ENCODE results near the gene WFDC9.
"Not testable (repeated sequence)": the region's sequence is repeated elsewhere in the genome, so short reads cannot be mapped to it uniquely, and the experiment has no call there.

The WFDC9 gene

DNA sequence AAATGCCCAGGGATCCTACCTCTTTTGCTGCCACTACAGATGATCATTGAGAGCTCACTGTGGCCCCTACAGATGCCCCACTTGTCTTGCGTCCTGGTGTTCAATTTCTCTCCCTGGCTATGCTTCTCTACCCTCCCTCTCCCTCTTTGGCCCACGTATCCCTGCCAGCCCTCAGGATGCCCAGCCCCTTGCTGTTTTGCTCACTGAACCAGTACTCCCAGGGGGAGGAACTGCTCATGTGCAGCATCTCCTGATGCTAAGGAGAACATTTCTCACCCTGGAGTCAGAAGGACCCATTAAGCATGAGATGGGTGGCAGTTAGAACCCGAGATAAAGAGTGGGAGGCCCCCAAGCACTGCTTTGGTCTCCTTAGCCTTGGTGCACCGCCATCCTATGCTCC lies at the start of gene WFDC9:
Gene WFDC9, minus strand, starts transcription at position 101 of the 400 bp plus-strand sequence. CDS start 21,103 bp downstream, outside the sequence.
- in situ Hi-C loops (cut with HindIII; ENCODE audit: low sequenced_read_pairs) = no loop called here
- TF ChIP-seq, protein P1, sequence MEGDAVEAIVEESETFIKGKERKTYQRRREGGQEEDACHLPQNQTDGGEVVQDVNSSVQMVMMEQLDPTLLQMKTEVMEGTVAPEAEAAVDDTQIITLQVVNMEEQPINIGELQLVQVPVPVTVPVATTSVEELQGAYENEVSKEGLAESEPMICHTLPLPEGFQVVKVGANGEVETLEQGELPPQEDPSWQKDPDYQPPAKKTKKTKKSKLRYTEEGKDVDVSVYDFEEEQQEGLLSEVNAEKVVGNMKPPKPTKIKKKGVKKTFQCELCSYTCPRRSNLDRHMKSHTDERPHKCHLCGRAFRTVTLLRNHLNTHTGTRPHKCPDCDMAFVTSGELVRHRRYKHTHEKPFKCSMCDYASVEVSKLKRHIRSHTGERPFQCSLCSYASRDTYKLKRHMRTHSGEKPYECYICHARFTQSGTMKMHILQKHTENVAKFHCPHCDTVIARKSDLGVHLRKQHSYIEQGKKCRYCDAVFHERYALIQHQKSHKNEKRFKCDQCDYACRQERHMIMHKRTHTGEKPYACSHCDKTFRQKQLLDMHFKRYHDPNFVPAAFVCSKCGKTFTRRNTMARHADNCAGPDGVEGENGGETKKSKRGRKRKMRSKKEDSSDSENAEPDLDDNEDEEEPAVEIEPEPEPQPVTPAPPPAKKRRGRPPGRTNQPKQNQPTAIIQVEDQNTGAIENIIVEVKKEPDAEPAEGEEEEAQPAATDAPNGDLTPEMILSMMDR (IDR thresholded peaks at IDR 0.05; ENCODE audit: low read depth, low read length, missing control alignments) = no peak
- no peak for DNase-seq (ENCODE audit: low read depth)
- H3K4me3 ChIP-seq (ENCODE audit: low read depth, low read length) = no peak within 1 kb of the TSS

DNA sequence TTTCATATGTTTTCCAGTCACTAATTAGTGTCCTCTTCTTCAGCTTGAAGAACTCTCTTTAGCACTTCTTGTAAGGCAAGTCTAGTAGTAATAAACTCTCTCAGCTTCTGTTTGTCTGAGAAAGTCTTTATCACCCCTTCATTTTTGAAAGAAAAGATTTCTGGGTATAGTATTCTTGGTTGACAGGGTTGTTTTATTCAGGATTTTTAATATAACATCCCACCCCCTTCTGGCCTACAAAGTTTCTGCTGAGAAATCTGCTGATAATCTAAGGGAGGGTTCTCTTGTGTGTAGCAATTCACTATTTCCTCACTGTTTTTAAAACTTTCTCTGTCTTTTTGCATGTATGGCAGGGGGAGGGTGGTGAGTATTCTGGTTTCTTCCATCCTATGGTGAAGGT lies 48.6 kb upstream of the WFDC9 start:
- in situ Hi-C loops (cut with HindIII; ENCODE audit: low sequenced_read_pairs) = no loop called here
- H3K4me3 ChIP-seq (ENCODE audit: low read depth, low read length) = no peak overlapping the region

DNA sequence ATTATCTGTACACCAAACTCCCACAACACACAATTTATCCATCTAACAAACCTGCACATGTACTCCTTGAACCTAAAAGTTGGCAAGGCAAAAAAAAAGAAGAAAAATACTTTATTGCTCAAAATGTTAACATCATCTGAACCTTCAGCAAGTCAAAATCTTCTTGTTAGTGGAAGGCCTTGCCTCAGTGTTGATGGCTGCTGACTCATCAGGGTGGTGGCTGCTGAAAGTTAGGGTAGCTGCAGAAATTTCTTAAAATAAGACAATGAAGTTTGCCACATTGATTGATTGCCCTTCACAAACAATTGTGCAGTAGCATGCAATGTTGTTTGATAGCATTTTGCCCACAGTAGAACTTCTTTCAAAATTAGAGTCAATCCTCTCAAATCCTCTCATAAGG lies 41.7 kb upstream of the WFDC9 start:
- TF ChIP-seq, protein P1 (IDR thresholded peaks at IDR 0.05; ENCODE audit: low read depth, low read length, missing control alignments) = no peak
- no peak for DNase-seq (ENCODE audit: low read depth)
- in situ Hi-C loops (cut with HindIII; ENCODE audit: low sequenced_read_pairs) = no loop called here
- no peak overlapping the region for H3K4me3 ChIP-seq (ENCODE audit: low read depth, low read length)

More for the DNA sequence above, 48.6 kb upstream of the WFDC9 start:
- DNase-seq (ENCODE audit: low read depth) = no peak
- TF ChIP-seq, protein P1 (IDR thresholded peaks at IDR 0.05; ENCODE audit: low read depth, low read length, missing control alignments) = no peak

DNA sequence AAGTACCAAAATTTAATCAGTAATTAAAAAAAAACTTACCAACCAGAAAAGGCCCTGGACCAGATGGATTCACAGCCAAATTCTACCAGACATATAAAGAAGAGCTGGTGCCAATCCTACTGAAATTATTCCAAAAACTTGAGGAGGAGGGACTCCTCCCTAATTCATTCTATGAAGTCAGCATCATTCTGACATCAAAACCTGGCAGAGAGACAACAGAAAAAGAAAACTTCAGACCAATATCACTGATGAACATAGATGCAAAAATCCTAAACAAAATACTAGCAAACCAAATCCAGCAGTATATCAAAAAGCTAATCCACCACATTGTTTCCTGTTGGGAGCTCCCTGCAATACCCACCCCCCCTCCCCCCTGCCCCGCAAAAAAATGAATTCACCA lies 39.1 kb upstream of the WFDC9 start, which contains the start of gene WFDC11:
Gene WFDC11, minus strand, starts transcription at position 101 of the 400 bp plus-strand sequence. CDS start 19,639 bp downstream, outside the sequence.
- DNase-seq (ENCODE audit: low read depth) = no peak
- TF ChIP-seq, protein P1 (IDR thresholded peaks at IDR 0.05; ENCODE audit: low read depth, low read length, missing control alignments) = no peak
- in situ Hi-C loops (cut with HindIII; ENCODE audit: low sequenced_read_pairs) = no loop called here
- H3K4me3 ChIP-seq (ENCODE audit: low read depth, low read length) = no peak within 1 kb of the TSS

DNA sequence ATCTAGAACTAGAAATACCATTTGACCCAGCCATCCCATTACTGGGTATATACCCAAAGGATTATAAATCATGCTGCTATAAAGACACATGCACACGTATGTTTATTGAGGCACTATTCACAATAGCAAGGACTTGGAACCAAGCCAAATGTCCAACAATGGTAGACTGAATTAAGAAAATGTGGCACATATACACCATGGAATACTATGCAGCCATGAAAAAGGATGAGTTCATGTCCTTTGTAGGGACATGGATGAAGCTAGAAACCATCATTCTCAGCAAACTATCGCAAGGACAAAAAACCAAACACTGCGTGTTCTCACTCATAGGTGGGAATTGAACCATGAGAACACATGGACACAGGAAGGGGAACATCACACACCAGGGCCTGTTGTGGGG lies 26.0 kb upstream of the WFDC9 start:
- in situ Hi-C loops (cut with HindIII; ENCODE audit: low sequenced_read_pairs); H3K4me3 ChIP-seq (ENCODE audit: low read depth, low read length); DNase-seq (ENCODE audit: low read depth): not testable (repeated sequence)

DNA sequence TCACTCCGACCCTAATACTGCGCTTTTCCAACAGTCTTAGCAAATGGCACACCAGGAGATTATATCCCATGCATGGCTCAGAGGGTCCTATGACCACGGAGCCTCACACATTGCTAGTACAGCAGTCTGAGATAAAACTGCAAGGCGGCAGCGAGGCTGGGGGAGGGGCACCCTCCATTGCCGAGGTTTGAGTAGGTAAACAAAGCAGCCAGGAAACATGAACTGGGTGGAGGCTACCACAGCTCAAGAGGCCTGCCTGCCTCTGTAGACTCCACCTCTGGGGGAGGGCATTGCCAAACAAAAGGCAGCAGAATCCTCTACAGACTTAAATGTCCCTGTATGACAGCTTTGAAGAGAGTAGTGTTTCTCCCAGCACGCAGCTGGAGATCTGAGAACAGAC lies 20.6 kb upstream of the WFDC9 start:
- H3K4me3 ChIP-seq (ENCODE audit: low read depth, low read length); in situ Hi-C loops (cut with HindIII; ENCODE audit: low sequenced_read_pairs); DNase-seq (ENCODE audit: low read depth): not testable (repeated sequence)

DNA sequence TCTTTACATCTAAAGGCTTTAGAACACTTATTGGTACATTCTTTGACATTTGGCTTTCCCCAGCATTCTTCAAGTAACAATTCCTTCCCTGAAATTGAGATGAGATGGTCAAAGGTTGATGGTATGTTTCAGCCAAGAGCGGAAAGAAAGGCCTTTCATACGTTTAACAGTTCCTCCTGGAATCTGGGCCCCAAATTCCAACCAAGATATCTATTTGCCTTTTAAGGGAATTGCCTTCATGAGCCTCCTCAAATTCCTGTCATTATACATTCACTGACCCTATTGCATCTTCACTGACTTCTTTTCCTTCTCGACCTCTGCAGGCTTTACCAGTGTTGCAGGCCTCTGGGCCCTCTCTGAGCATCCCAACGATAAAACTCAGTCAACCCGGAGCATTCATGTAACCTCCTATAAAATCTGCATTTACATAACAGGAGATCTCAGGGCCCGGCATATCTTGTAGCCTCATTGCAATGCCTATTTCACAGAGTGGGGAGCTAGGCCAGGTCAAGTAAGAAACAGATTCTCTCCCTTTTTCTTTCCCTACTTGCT lies 18.3 kb upstream of the WFDC9 start:
- TF ChIP-seq, protein P1 (IDR thresholded peaks at IDR 0.05; ENCODE audit: low read depth, low read length, missing control alignments) = no peak
- no peak for DNase-seq (ENCODE audit: low read depth)
- no peak overlapping the region for H3K4me3 ChIP-seq (ENCODE audit: low read depth, low read length)
- in situ Hi-C loops (cut with HindIII; ENCODE audit: low sequenced_read_pairs) = no loop called here
